ENCODE data around the gene GGN.
"Not testable (repeated sequence)": the region's sequence is repeated elsewhere in the genome, so short reads cannot be mapped to it uniquely, and the experiment has no call there.

Gene GGN

DNA sequence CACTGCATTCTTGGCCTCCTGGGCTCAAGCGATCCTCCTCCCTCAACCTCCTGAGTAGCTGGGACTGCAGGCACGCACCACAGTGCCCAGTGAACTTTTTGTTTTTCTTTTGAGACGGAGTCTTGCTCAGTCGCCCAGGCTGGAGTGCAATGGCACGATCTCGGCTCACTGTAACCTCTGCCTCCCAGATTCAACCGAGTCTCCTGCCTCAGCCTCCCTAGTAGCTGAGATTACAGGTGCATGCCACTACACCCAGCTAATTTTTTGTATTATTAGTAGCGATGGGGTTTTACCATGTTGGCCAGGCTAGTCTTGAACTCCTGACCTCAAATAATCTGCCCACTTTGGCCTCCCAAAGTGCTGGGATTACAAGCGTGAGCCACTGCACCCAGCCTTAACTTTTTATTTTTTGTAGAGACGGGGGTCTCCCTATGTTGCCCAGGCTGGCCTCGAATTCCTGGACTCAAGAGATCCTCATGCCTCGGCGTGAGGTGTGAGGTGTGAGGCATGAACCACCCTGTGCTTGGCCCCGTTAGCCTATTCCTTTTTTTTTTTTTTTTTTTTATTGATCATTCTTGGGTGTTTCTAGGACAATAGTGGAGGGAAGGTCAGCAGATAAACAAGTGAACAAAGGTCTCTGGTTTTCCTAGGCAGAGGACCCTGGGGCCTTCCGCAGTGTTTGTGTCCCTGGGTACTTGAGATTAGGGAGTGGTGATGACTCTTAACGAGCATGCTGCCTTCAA is 24.7 kb downstream of the GGN start:
- not testable (repeated sequence) for DNase-seq (ENCODE audit: low read depth in 2 of 2, low spot score in 1 of 2)

DNA sequence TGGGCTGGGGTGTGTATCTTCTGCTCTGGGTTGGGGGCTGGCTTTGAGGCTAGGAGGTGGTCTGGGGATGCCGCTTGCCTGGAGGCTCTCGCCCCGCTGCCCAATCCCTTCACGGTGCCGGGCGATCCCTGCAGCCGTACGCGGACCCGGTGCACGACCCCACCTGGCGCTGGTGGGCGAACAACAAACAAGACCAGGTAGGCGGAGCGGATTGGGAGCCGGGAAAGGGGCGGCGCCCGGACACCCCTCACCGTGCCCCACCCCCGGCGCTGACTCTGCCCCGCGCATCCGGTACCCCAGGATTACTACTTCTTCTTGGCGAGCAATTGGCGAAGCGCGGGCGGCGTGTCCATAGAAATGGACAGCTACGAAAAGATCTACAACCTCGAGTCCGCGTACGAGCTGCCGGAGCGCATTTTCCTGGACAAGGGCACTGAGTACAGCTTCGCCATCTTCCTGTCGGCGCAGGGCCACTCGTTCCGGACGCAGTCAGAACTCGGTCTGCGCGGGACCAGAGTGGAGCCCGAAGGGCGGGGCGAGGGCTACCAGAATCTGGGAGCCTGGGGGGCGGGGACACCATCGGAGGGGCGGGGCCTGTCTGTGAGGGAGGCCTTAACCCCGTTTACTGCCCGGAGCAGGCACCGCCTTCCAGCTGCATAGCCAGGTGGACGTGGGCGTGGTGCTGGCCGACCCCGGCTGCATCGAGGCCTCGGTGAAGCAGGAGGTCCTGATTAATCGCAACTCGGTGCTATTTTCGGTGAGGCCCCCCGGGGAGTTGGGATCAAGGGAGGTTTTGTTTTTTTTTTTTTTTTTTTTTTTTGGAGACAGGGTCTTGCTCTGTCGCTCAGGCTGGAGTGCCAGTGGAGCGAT is 25.5 kb downstream of the GGN start:
- DNase-seq (ENCODE audit: low read depth in 2 of 2, low spot score in 1 of 2), result peak; percentile 22 to 51

DNA sequence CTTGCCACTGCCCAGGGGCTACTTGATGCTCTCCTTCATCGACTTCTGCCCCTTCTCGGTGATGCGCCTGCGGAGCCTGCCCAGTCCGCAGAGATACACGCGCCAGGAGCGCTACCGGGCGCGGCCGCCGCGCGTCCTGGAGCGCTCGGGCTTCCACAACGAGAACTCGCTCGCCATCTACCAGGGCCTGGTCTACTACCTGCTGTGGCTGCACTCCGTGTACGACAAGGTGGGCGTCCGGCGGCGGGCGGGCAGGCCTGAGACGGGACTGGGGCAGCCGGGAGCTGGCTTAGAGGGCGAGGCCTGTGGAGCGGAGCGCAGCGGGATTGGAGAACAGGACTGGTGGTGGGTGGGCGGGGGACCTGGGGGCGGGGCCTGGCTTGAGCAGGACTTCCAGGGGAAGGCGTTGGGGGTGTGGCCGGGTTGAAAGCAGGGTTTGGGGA is 26.2 kb downstream of the GGN start:
- peak in 1 of 2 donors; percentile 17 for DNase-seq (ENCODE audit: low read depth in 2 of 2, low spot score in 1 of 2)

DNA sequence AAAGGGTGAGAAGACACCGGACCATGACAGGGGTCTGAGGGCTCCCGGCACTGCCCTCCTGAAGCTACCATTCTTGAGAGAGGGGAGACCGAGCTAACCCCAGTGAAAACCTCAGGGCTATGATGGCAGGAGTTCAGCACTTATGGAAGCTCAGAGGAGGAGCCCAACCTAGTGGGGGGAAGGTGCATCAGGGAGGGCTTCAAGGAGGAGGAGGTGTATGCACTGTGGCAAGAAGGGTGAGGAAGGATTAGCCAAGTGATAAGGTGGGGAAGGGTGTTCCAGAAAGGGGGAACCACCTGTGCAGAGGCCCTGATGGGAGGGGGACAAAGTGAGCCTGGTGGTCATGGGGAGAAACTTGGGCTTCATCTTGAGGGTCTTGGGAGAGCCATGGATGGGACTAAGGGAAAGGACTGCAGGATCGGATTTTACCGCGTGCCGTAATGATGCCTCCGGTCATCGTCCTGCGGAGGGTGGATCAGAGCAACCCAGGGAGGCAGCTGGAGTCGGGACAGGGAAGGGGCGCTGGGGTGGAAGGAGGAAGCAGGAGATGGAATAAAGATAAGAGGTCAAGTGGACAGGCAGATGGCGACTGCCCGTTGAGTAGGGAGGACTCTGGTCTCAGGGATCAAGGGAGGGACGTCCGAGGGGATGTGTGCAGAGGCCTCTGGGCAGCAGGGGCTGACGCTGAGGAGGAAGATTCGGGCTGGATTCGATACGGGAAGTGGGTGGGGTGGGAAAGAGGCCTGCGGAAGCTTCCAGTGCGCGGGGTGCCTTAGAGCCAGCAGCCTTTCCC is 26.8 kb downstream of the GGN start:
- DNase-seq (ENCODE audit: low read depth in 2 of 2, low spot score in 1 of 2), result no peak

DNA sequence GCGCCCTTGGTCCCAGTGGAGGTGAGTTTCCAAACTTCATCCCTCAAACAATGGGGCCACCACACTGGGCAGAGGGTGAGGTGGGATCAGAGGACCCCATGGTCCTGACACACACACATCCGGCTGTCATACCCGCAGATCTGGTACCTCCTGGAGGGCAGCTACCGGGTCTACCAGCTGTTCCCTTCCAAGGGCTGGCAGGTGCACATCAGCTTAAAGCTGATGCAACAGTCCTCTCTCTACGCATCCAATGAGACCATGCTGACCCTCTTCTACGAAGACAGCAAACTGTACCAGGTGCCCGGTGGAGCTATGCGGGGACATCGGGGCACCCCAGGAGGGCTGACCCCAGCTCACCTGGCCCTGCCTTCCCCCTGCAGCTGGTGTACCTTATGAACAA is 27.5 kb downstream of the GGN start:
- no peak for DNase-seq (ENCODE audit: low read depth in 2 of 2, low spot score in 1 of 2)

DNA sequence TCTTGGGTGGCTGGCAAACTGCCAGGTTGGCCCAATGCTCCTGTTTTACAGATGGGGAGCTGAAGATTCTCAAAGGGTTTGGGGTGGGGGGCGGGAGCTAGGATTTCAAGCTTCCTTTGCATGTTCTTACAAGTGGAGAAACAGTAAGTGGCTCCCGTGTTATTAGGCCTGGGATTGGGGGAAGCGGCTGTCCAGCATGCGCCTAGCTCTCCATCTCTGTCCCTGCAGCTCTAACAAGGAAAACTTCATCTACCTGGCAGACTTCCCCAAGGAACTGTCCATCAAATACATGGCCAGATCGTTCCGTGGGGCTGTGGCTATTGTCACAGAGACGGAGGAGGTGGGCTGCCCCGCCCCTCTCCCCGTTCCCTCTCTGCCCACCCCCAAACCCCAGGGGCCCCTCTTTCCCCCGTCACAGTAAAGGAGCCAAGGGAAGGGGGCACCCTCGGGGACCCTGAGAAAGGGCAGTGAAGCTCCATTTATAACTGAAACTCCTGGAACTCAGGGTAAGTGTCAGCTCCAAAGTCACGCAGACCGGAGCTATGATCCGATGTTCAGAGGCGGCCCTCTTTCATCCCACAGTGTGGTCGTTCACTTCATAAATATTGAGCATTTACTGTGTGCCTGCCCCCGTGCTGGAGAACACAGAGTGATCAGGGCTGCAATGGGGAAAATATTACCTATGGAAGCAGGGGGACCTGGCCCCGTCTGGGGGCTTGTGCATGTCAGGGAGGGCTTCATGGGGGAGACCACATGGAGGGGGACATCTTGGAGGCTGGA is 28.4 kb downstream of the GGN start:
- DNase-seq (ENCODE audit: low read depth in 2 of 2, low spot score in 1 of 2), result no peak

DNA sequence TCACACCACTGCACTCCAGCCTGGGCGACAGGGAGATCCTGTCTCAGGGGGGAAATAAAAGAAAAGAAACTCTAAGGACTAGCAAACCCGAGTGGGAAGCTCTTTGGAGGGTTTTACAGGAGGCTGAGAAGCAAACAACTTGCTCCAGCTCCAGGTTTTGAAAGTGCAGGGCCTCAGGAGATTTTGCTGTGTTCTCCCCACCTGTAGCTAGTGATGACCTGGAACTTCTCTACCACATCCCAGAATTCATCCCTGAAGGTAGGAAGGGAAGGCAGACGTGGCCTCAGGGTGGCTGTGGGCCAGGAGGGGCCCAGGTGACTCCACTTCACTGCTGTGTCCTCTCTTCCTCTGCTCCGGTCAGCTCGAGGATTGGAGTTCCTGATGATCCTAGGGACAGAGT is 29.8 kb downstream of the GGN start:
- DNase-seq (ENCODE audit: low read depth in 2 of 2, low spot score in 1 of 2), result no peak

DNA sequence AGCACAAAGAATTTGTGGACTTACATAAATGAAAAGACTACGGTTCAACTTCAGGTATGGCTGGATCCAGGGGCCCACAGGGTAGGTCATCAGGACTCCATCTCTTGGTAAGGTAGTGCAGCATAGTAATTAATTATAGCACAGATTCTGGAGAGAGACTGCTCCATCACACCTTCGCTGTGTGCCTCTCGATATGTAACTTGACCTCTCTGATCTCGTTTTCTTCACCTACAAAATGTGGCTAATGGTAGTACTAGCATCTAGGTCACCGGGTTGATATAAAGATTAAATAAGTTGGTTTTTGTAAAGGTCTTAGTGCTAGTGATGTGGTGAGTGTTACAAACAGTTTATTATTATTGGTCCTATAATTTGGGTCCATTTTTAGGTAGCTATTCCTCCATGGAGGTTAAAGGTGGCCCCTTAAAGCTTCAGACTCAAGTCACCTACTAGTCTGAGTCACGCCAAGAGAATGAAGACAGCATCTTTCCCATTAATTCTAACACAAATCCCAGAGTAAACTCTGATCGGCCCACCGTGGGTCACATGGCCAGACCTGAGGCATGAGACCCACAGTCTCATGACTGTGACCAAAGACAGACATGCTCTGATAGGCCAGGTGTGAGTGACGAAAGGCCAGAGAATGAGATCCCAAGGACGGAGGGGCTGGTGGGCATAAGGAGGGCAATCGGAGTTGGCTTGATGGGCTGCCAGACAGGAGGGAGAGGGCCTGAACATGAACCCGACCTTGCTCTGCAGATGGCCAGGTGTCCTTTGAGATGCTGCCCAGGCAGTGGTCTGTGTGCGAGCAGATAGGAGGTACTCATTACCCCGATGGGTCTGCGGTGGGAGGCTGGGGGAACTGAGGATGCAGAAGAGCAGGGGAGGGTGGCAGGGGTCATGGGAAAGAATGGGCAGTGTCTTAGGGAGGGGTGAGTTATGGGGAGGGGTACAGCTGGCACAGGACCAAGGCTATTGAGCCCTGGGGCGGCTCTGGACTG is 31.8 kb downstream of the GGN start:
- no peak for DNase-seq (ENCODE audit: low read depth in 2 of 2, low spot score in 1 of 2)

DNA sequence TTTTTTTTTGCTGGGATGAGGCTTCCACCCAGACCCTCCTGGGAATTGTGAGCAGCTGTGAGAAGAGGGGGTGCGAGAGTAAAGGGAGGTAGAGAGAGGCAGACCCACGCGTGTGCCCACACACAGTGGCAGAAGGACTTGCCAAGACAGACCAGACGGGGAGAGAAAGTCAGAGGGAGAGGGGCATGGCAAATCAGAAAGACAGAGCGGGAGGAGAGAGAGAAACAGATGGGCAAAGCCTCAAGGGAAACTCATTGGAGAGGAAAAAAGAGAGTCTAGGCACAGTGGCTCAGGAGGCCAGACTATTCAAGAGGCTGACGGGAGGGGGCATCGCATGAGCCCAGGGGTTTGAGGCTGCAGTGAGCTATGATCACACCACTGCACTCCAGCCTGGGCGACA is 35.2 kb downstream of the GGN start:
- DNase-seq (ENCODE audit: low read depth in 2 of 2, low spot score in 1 of 2), result no peak

DNA sequence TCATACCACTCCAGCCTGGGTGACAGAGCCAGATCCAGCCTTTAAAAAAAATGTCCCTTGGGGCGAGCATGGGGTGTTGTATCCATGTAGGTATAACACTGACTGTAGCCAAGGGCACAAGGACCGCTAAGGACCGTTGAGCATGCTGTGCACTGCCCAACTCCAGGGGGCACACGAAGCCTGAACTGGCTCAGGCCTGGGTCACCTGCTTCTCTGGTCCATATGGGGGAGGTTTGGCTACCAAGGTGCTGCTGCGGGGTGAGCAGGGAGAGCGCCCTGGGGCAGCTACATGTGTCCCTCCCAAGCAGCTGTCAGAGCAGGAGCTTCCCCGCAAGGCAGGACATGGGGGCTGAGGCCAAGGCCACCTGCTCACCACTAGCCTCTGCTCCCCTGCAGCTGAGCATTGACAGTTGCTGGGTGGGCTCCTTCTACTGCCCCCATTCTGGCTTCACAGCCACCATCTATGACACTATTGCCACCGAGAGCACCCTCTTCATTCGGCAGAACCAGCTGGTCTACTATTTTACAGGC is 35.9 kb downstream of the GGN start:
- no peak for DNase-seq (ENCODE audit: low read depth in 2 of 2, low spot score in 1 of 2)

DNA sequence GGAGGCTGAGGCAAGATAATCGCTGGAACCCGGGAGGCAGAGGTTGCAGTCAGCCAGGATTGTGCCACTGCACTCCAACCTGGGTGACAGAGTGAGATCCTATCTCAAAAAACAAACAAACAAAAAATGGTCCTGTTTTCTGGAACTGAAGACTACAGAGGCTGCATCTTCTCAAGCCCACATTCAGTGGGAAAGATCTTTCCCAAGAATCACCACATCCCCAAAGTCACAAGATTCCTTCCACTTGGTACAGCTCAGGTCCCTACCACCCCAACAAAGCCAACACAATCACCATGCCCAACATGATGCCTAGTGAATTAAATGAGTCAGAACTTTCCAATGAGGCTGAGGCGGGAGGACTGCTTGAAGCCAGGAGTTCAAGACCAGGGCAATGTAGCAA is 37.0 kb downstream of the GGN start:
- no peak for DNase-seq (ENCODE audit: low read depth in 2 of 2, low spot score in 1 of 2)

DNA sequence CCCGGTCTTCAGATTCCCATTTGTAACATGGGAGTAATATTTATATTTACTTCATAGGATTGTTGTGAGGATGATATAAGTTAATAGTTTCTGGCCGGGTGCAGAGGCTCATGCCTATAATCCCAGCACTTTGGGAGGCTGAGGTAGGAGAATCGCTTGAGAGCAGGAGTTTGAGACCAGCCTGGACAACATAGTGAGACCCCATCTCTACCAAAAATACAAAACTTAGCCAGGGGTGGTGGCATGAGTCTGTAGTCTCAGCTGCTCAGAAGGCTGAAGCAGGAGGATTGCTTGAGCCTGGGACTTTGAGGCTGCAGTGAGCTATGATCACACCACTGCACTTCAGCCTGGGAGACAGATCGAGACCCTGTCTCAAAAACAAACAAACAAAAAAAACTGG is 41.0 kb downstream of the GGN start:
- DNase-seq (ENCODE audit: low read depth in 2 of 2, low spot score in 1 of 2), result no peak

DNA sequence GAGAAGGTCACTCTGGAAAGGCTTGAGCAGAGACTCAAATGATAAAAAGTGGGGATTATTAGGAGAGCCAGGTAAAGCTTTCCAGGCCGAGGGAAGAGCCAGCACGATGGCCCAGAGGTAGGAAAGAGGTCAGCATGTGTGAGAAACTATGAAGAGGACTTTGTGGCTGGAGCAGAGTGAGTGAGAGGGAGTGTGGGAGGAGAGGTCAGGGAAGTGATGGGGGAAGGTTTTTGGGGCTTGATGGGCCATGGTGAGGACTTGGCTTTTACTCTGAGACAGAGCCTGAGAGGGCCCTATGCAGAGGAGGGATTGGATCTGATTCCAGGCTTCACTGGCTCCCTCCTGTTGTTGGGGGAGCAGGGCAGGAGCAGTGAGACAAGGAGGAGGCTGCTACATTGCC is 46.9 kb downstream of the GGN start:
- DNase-seq (ENCODE audit: low read depth in 2 of 2, low spot score in 1 of 2), result no peak

DNA sequence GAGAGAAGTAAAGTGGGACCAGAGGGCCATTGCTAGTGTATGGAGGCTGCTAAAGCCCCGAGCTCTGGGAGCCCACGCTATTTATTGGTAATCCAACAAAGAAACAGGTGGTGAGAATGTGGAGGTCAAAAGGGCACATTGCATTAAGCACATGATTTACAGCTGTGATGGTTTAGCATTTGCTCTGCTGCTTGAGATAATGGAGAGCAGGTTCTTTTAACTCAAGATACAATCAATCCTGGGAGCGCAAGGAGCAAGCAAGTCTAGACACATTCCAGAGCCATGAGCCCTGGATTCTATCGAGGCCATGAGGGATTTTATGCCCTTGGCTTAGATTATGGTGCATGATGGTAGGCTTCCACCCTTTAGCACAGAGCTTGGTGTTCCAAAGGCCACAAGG is 48.8 kb downstream of the GGN start:
- DNase-seq (ENCODE audit: low read depth in 2 of 2, low spot score in 1 of 2), result not testable (repeated sequence)

DNA sequence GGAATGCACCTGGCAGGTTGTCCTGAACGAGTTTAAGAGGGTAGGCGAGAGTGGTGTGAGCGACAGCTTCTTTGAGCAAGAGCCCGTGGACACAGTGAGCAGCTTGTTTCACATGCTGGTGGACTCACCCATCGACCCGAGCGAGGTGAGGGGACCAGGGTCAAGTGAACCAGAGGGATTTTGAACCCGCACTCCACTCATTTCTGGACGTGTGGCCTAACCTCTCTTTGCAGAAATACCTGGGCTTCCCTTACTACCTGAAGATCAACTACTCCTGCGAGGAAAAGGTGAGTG is 50.5 kb downstream of the GGN start:
- no peak for DNase-seq (ENCODE audit: low read depth in 2 of 2, low spot score in 1 of 2)

DNA sequence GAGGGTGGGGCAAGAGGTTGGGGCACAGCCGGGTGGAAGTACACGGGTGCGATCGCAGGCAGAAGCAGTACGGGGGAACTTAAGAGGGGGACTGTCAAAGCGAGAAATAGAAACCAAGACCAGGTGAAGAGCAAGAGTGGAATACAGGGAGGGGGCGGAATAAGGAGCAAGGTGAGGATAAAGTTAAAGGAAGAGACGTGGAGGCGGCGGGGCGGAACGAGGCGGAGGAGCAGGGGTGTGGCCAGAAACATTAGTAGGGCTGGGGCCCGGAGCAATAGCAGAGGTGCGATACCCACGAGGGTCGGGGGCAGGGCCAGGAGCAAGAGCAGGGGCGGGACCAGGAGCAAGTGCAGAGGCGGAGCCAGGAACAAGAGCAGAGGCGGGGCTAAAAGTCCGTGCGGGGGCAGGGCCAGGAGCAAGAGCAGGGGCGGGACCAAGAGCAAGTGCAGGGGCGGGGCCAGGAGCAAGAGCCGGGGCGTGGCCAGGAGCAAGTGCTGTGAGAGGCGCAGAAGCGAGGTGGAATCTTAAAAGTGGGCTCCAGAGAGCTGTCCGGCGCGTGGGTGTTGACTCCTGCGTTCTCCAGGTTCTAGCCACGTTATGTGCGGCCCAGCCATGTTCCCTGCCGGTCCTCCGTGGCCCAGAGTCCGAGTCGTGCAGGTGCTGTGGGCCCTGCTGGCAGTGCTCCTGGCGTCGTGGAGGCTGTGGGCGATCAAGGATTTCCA is 51.0 kb downstream of the GGN start:
- DNase-seq (ENCODE audit: low read depth in 2 of 2, low spot score in 1 of 2), result peak; percentile 89 to 92

DNA sequence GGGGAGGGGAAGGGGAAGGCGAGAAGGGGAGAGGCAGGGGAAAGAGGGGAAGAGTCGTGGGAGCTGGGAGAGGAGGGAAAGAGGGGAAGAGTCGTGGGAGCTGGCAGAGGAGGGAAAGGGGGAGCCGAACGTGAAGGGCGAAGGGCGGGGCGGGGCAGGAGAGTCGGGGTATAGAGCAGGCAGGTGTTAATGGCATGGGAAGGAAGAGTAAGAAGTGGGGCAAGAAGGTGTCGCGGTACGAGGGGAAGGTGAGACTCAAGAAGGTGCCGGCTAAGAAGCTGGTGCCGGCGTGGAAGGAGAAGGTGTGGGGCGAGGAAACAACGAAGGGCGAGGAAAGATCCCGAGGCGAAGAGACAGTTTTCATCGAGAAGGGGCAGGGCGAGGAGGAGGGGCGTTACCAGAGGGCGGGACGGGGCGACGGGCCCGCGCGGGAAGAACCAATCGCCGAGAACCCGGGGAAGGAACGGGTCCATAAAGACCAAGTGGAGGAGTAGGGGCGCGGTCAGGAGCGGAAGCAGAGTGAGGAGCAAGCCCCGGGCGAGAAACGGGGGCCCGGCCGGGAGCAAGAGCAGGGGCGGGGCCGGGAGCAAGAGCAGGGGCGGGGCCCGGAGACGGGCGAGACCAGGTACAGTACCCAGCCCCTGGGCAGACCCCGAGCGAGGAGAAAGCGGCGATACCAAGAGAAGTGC is 51.7 kb downstream of the GGN start:
- peak; percentile 82 to 90 for DNase-seq (ENCODE audit: low read depth in 2 of 2, low spot score in 1 of 2)
